AG04450 (cell line): ENCODE results near the gene ADIPOQ. TPM values are rescaled to one million over a fixed set of nuclear protein-coding genes. Genes with fewer than 3 reads are reported as not detected.
"Not testable (repeated sequence)": the region's sequence is repeated elsewhere in the genome, so short reads cannot be mapped to it uniquely, and the experiment has no call there.

ENCODE experiments used
- CTCF ChIA-PET: fragments of 300-600, 350-600 bp; formaldehyde crosslinking; extraction: SDS; loops from one replicate; lab custom pipeline; 2022; ENCODE audit warnings: antibody characterized with exemption, inconsistent platforms; lab: Charles Lee
- POLR2A ChIA-PET: fragments of 350-600 bp; formaldehyde crosslinking; extraction: SDS; loops from one replicate; lab custom pipeline; 2021; ENCODE audit warnings: antibody characterized with exemption, inconsistent platforms; lab: Yijun Ruan, JAX
- DNase-seq: peaks from one replicate; pipeline ENCODE4 v3.0.0-alpha.2; 2011; ENCODE audit warnings: low read depth, low spot score
- H3K27ac ChIP-seq: one replicate; pipeline ENCODE4 v1.5.1; 2012; ENCODE audit warnings: low read depth, low read length, control low read depth
- H3K27me3 ChIP-seq: one replicate; pipeline ENCODE4 v1.6.0; 2012; ENCODE audit warnings: low read length; ENCODE audit not compliant: control insufficient read depth, insufficient read depth
- H3K4me3 ChIP-seq: 2 replicates; pipeline ENCODE4 v1.5.1; 2011; ENCODE audit warnings: mild to moderate bottlenecking, low read depth, low read length, control low read depth
- H3K9me3 ChIP-seq: 2 replicates; pipeline ENCODE4 v1.5.1; 2012; ENCODE audit warnings: low read length; ENCODE audit not compliant: control insufficient read depth, insufficient read depth
- polyA plus RNA-seq: library from polyadenylated mRNA; depleted of rRNA; stranded (reverse); fragments of >200 nt; gene quantifications from 2 replicates; pipeline ENCODE4 v1.2.3, GENCODE V29; 2011
- TF ChIP-seq, protein P1 (sequence below): IDR thresholded peaks from 2 replicates; pipeline ENCODE4 v1.5.1; 2011; ENCODE audit warnings: low read depth, low read length, control low read depth, inconsistent platforms

Gene ADIPOQ
- polyA plus RNA-seq, 1 experiment = not detected

DNA sequence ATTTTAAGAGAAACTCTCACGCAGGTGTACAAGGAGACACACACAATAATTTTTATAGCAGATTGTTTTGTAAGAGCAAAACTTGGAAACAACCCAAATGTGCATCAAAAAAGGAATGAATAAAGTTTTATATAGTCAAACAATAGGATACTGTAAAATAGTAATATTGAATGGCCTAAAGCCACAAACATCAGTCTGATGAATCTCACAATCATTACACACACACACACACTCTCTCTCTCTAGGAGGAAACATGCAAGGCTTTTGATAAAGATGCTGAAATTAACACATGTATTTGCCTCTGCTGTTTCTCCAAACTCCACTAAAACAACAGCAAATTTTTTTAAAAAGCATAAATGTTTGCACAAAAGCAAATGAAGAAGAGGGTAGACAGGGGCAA lies 37.3 kb downstream of the ADIPOQ start:
- CTCF ChIA-PET = interaction anchor here (1.4 to 1.7 kb wide), 2 partner anchors 31 to 260 kb away, joined by 4 to 6 read pairs; partner anchors contain the start of gene RPL39L
- no peaks in the 10 kb centered on the region for H3K9me3 ChIP-seq
- no peak overlapping the region for H3K4me3 ChIP-seq
- TF ChIP-seq, protein P1, sequence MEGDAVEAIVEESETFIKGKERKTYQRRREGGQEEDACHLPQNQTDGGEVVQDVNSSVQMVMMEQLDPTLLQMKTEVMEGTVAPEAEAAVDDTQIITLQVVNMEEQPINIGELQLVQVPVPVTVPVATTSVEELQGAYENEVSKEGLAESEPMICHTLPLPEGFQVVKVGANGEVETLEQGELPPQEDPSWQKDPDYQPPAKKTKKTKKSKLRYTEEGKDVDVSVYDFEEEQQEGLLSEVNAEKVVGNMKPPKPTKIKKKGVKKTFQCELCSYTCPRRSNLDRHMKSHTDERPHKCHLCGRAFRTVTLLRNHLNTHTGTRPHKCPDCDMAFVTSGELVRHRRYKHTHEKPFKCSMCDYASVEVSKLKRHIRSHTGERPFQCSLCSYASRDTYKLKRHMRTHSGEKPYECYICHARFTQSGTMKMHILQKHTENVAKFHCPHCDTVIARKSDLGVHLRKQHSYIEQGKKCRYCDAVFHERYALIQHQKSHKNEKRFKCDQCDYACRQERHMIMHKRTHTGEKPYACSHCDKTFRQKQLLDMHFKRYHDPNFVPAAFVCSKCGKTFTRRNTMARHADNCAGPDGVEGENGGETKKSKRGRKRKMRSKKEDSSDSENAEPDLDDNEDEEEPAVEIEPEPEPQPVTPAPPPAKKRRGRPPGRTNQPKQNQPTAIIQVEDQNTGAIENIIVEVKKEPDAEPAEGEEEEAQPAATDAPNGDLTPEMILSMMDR = no peak
- H3K27ac ChIP-seq = no peak overlapping the region
- H3K27me3 ChIP-seq = no peaks in the 10 kb centered on the region
- DNase-seq = no peak
- POLR2A ChIA-PET = no interaction called here

- Histone ChIP-seq H3K9me3 (no peaks in the 10 kb centered on the region), H3K27ac (no peak overlapping the region), H3K4me3 (no peak overlapping the region), H3K27me3 (no peaks in the 10 kb centered on the region)
- CTCF ChIA-PET = interaction anchor here (1.4 to 1.7 kb wide), 2 partner anchors 31 to 259 kb away, joined by 4 to 6 read pairs; partner anchors contain the start of gene RPL39L
- TF ChIP-seq, protein P1 = no peak
- POLR2A ChIA-PET = no interaction called here
- DNase-seq = no peak
Measured at GRCh38 chr3:186880406-186880805, 37.9 kb downstream of the ADIPOQ start.

- POLR2A ChIA-PET = no interaction called here
- Histone ChIP-seq H3K27ac (no peak overlapping the region), H3K9me3 (no peaks in the 10 kb centered on the region), H3K27me3 (no peaks in the 10 kb centered on the region), H3K4me3 (no peak overlapping the region)
- DNase-seq = no peak
- CTCF ChIA-PET = no interaction called here
- TF ChIP-seq, protein P1 = no peak
Measured at GRCh38 chr3:186882150-186882524, 39.6 kb downstream of the ADIPOQ start.

GRCh38 chr3:186882881-186883685 lies 40.6 kb downstream of the ADIPOQ start:
- H3K9me3 ChIP-seq = no peaks in the 10 kb centered on the region
- H3K27me3 ChIP-seq = peaks cover 3% of the 10 kb centered on the region
- no peak overlapping the region for H3K4me3 ChIP-seq
- ChIA-PET CTCF (interaction anchor here (0.7 kb wide), 1 partner anchor 1771 kb away, joined by 7 read pairs; no protein-coding TSS in a partner anchor), POLR2A (no interaction called here)
- no peak overlapping the region for H3K27ac ChIP-seq
- TF ChIP-seq, protein P1 = no peak
- DNase-seq = no peak

DNA sequence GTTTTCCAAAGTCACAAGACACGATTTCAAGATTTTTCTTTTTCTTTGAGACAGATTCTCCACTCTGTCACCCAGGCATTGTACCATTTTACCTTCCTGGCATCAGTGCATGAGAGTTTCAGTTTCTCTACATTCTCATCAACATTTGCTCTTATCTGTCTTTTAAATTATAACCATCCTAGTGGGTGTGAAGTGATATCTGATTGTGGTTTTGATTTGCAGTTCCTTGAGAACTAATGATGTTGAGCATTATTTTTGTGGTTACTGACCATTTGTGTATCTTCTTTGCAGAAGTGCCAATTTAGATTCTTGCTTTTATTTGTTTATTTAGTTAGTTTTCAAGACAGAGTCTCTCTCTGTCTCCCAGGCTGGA lies 41.2 kb downstream of the ADIPOQ start:
- peaks cover 3% of the 10 kb centered on the region for H3K27me3 ChIP-seq
- DNase-seq = no peak
- CTCF ChIA-PET = interaction anchor here (0.7 kb wide), 1 partner anchor 1770 kb away, joined by 7 read pairs; no protein-coding TSS in a partner anchor
- POLR2A ChIA-PET = no interaction called here
- TF ChIP-seq, protein P1 = no peak
- H3K9me3 ChIP-seq = no peaks in the 10 kb centered on the region
- H3K4me3 ChIP-seq = no peak overlapping the region
- H3K27ac ChIP-seq = no peak overlapping the region

- H3K9me3 ChIP-seq = not testable (repeated sequence)
Measured at GRCh38 chr3:186884868-186885267, 42.4 kb downstream of the ADIPOQ start.

More at GRCh38 chr3:186884868-186885267, 42.4 kb downstream of the ADIPOQ start:
- H3K27me3 ChIP-seq, DNase-seq, H3K4me3 ChIP-seq, H3K27ac ChIP-seq, CTCF ChIA-PET, POLR2A ChIA-PET: not testable (repeated sequence)
